GM19463 (cell line): ENCODE results near the gene SPTBN4.
A peak's percentile ranks its signal among the peaks of the same experiment; 100 is the strongest.
"Not testable (repeated sequence)": the region's sequence is repeated elsewhere in the genome, so short reads cannot be mapped to it uniquely, and the experiment has no call there.

Experiments
- ATAC-seq: cut with Tn5 transposase; IDR thresholded peaks from one replicate; pipeline ENCODE4 v1.9.1; 2021; ENCODE audit warnings: mild to moderate bottlenecking, moderate library complexity; ENCODE audit not compliant: unreplicated experiment

Gene SPTBN4

GRCh38 chr19:40613690-40614621, 147.2 kb downstream of the SPTBN4 start:
- peak; percentile 41 for ATAC-seq

- no peak for ATAC-seq
Measured at GRCh38 chr19:40614622-40615411, 148.0 kb downstream of the SPTBN4 start.

GRCh38 chr19:40616178-40616577, 149.4 kb downstream of the SPTBN4 start:
- ATAC-seq = no peak

DNA sequence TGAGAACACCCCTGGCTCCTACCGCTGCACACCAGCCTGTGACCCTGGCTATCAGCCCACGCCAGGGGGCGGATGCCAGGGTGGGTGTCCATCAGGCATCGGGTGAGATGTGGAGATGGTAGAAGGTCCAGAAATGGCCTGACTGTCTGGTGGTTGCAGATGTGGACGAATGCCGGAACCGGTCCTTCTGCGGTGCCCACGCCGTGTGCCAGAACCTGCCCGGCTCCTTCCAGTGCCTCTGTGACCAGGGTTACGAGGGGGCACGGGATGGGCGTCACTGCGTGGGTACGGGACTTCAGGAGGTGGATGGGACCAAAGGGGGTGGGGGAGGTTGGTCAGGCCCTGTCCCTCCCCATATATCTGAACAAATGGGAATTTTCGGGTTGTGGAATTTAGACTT, 150.1 kb downstream of the SPTBN4 start:
- ATAC-seq = no peak

- ATAC-seq = no peak
Measured at GRCh38 chr19:40617961-40618360, 151.2 kb downstream of the SPTBN4 start.

- no peak for ATAC-seq
Measured at GRCh38 chr19:40619333-40620160, 152.7 kb downstream of the SPTBN4 start.

DNA sequence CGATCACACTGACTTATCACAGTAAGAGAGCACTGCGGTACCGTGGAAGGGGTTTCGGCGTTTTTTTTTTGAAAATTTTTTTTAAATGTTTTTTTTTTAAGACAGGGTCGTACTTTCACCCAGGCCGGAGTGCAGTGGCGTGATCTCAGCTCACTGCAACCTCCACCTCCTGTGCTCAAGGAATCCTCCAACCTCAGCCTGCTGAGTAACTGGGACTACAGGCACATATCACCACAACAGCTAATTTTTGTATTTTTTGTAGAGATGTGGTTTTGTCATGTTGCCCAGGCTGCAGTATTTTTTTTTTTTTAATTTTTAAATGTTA, 153.3 kb downstream of the SPTBN4 start:
- no peak for ATAC-seq

DNA sequence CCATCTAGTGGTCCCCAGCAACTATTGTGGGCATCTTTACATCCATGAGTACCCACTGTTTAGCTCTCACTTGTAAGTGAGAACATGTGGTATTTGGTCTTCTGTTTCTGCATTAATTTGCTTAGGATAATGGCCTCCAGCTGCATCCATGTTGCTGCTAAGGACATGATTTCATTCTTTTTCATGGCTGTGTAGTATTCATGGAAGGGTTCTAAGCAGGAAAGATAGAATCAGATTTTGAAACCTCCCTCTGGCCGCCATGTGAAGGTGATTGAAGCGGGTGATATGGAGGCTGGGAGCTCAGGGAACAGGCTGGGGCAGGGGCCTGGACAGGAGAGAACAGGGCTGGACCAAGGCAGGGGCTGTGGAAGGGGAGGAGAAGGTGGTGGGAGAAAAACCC, 154.5 kb downstream of the SPTBN4 start:
- ATAC-seq = no peak

GRCh38 chr19:40621966-40622772, 155.4 kb downstream of the SPTBN4 start:
- no peak for ATAC-seq

DNA sequence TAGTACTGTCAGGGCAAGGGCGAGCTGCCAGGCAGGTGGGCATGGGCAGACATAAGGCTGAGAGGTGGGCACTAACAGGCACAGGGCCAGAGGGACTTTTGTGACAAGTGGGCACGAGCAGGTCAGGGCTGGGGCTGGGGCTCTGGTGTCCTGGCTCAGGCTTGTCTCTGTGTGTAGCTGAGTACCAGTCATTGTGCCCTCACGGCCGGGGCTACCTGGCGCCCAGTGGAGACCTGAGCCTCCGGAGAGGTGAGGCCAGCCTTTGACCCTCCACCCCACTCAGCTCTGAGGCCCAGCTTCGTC, 155.9 kb downstream of the SPTBN4 start:
- no peak for ATAC-seq

DNA sequence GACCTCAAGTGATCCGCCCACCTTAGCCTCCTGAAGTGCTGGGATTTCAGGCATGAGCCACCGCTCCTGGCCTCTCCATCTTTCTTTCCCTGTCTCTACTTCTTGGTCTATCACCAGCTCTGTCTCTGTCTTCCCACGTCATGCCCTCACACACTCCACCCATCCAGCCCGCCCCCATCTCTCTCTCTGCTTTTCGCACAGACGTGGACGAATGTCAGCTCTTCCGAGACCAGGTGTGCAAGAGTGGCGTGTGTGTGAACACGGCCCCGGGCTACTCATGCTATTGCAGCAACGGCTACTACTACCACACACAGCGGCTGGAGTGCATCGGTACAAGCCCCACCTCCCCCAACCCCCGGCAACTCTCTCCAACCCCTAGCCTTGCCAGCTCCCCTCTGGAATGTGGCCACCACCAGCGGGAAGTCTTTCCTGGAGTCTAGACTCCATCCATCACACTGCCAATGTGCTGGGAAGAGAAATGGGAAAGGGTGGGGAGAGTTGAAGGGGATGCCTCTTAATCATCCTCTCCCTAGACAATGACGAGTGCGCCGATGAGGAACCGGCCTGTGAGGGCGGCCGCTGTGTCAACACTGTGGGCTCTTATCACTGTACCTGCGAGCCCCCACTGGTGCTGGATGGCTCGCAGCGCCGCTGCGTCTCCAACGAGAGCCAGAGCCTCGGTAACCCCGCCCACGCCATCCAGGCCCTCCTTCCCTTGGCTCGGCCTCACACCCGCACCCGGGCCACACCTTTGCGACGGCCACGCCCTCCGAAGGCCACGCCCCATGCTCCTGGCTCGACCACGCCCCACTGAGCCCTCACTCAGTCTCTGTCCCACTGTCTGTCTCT, 156.8 kb downstream of the SPTBN4 start:
- no peak for ATAC-seq

GRCh38 chr19:40624369-40625153, 157.8 kb downstream of the SPTBN4 start:
- ATAC-seq = not testable (repeated sequence)

DNA sequence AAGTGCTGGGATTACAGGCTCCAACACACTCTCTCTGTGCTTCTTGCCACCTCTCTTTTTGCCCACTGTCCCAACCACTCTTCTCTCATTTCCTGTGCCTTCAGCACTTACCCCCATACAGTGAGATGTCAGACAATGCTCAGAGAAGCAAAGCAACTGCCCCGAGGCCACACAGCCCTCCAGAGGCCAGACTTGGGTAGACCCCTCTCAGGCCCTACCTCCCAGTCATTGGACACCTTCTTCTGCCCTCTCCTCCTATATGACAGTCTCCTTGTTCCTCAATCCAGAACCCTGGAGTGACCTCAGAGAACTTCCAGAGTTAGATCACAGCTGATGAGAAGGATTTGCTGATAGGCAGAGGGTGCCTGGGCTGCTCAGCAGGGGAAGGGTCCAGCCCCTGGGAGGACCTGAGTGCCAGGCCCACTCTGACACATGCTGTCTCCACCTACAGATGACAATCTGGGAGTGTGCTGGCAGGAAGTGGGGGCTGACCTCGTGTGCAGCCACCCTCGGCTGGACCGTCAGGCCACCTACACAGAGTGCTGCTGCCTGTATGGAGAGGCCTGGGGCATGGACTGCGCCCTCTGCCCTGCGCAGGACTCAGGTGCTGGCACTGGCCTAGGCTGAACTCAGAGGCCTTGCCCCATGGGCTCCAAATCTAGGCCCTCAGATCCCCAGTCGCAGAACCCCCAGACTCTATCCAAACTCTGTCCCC, 158.8 kb downstream of the SPTBN4 start:
- no peak for ATAC-seq
